GM19025 (cell line): ENCODE measurements around the gene KCNK18.
"Not testable (repeated sequence)": the region's sequence is repeated elsewhere in the genome, so short reads cannot be mapped to it uniquely, and the experiment has no call there.

Source experiments
- ATAC-seq: cut with Tn5 transposase; IDR thresholded peaks from one replicate; pipeline ENCODE4 v1.9.1; 2021; ENCODE audit warnings: mild to moderate bottlenecking, low read depth, moderate library complexity; ENCODE audit not compliant: unreplicated experiment

Gene KCNK18

GRCh38 chr10:117169480-117169879, 27.8 kb upstream of the KCNK18 start:
- ATAC-seq = no peak

GRCh38 chr10:117170244-117170643, 27.0 kb upstream of the KCNK18 start:
- no peak for ATAC-seq

DNA sequence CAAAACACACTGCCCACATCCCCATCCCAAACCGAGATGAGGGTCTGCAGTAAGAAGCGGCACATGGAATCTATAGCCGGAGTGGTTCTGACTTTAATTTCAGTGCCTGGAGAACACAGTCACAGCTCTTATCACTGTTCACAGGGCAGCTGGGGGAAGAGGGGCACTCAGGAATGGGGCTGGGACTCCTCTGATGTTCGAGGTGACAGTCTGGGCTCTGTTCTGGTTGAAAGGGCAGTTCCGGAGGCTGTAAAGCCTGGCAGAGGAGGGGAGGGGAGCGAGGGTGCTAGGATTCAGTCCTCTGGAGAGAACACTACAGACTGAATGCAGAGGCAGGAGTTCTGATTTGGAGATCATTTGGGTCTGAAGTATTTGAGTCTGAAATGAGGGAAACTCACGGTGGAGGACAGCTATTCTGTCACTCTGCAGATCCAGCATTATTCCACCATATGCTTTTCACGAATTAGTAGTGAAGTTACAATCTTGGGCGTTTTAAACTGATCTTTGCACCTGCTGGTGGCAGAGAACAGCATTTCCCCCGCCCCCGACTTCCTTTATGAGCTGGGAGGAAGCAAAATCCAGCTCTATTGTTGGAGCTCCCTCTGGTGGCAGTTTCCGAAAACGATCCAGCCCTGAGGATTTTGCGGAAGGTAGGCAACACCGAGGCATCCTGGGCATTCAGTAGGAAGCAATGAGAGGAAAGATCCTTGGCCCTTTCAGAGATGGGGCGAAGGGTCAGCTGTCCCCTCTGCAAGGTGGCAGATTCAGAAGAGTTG, 22.7 kb upstream of the KCNK18 start:
- ATAC-seq = peak; percentile 76

GRCh38 chr10:117175215-117175900, 21.9 kb upstream of the KCNK18 start:
- peak; percentile 28 for ATAC-seq

DNA sequence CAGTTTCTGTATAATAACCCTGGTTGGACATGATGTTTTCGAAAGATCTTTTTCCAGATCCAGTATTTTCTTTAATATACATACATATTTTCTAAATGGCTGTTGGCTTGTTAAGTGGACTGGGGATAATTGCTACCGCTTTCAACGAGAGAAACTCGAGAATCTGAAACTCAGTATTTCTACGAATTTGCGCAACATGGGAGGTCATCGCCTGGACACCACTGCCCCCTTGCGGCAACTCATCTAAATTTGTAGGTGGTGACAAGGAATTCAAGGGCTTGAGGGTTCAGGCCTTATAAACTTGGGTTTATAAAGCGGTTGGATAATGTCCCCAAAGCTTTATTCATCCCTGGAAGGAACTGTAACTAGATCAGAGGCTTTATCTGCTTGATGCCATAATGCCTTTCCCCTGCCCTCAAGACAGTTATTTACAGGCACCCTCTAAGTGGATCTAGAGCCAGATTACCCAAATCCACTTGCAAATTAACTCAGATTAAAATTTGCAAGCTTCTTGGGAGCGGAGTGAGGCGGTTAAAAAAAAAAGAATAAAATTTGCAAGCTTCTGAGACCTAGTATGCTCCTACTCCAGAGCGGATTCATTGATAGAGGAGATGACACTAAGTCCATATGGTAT, 21.3 kb upstream of the KCNK18 start:
- peak; percentile 44 for ATAC-seq

GRCh38 chr10:117178190-117178589, 19.1 kb upstream of the KCNK18 start:
- no peak for ATAC-seq

DNA sequence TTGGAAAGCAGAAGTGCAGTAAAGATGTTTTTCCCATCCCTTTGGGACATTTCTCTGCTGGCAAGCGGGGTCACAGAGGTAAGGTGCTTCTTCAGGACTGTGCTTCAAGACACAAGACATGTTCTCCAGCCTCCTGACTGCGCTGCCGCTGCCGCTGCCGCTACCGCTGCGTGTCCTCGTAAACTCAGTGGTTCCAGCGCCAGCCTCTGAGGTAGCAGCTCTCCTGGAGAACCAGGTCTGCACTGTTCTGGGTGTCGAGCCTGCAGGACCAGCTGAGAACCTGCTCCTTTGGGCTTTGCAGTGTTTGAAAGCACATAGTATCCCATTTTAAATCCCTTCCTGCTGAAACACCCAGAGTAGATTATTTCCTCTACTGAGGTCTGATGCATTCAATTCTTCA, 13.0 kb upstream of the KCNK18 start:
- ATAC-seq = no peak

- no peak for ATAC-seq
Observed at GRCh38 chr10:117184821-117185220, 12.5 kb upstream of the KCNK18 start.

- not testable (repeated sequence) for ATAC-seq
Observed at GRCh38 chr10:117185817-117186216, 11.5 kb upstream of the KCNK18 start.

DNA sequence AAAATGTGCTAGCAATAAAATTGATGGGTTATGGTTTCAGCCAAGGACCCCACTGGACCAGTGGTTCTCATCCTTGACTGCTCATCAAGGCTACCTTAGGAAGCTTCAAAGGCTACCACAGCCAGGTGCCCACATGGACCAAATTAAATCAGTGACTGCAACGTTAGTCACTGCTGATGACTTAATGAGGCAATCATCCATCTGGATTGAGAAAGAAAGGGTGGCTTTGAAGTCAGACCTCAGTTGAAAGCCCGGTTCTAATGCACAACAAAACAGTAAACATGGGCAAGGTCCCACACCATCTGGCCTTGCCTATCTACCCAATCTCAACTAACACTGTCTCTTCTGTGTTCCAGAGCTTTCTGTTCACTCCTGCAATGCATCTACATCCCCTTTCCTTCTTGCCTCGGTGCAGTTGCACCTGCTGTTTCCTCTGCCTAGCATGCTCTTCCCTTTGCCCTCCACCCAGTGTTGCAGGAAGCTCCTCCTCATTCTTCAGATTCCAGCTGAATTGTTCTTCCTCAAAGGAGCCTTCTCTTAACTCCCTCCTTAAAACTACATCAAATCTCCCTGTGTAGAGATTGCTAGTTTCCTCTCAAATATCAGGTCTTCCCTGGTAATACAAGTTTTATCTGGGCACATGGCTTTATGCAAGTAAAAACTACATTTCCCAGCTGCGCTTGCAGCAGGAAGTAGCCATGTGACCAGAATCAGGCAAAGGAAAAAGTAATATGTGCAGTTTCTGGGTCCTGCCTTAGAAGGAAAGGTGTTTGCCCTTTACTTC, 10.3 kb upstream of the KCNK18 start:
- no peak for ATAC-seq

GRCh38 chr10:117188371-117188770, 8.9 kb upstream of the KCNK18 start:
- no peak for ATAC-seq

DNA sequence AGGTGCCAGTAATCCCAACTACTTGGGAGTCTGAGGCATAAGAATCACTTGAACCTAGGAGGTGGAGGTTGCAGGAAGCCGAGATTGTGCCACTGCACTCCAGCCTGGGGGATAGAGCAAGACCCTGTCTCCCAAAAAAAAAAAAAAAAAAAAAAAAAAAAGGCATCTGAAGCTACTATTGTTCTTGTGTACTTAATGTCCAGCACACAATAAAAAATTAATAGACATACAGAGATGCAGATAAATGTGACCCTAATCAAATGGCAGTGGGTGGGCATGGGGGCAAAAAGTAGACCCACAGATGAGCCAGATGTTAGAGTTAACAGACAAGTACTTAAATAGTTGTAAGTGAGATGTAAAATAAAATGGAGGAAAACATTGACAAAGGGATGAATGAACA, 7.7 kb upstream of the KCNK18 start:
- no peak for ATAC-seq

DNA sequence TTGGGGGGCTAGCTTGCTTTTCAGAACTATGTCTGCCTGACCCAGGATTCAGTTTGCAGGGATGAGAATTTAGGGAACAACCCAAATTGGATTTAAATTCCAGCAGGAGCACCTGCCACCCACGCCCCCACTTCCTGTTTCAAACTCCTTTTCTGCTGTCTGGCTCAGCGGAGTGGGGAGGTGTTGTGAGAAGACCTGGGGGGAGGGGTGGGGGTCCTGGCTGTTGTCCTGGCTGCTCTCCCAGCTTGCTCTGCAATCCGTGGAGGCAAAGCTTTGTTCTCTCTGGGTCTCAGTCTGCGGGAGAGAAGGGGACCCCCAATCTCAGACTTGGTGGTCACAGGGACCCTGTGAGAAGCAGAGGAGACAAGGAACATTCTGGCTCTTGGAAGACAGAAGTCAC, 799 bp downstream of the KCNK18 start:
- ATAC-seq = no peak

DNA sequence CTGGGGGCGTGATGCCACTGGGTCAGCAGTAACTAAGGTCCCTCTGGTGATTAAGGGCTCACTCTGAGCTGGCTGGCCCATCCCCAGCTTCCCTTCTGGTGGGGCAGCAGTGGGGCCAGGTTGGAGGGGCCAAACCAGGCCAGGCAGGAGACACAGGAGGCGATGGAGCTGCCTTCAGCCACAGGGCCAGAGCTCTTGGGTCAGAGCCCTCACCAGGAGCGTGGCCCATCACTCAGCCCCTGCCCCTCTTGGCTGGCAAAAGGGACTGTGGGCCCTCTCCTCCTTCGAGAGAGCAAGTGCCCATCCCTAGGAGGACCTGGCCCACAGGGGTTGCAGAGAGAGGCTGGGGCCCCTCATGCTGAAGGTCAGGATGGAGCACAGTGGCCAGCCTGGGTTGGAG, 4.5 kb downstream of the KCNK18 start:
- ATAC-seq = no peak

- ATAC-seq = no peak
Observed at GRCh38 chr10:117204316-117204715, 7.0 kb downstream of the KCNK18 start.

DNA sequence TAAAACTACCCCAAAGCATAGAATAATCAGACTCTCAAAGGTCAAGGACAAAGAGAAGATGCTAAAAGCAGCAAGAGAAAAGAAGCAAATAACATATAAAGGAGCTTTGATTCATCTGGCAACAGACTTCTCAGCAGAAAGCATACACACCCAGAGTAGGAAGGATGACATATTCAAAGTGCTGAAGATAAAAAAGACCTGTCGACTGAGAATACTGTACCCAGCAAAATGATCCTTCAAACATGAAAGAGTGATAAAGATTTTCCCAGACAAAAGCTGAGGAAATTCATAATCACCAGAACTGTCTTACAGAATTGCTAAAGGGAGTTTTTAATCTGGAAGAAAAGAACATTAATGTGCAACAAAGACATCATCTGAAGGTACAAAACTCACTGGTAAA, 14.9 kb downstream of the KCNK18 start:
- no peak for ATAC-seq

DNA sequence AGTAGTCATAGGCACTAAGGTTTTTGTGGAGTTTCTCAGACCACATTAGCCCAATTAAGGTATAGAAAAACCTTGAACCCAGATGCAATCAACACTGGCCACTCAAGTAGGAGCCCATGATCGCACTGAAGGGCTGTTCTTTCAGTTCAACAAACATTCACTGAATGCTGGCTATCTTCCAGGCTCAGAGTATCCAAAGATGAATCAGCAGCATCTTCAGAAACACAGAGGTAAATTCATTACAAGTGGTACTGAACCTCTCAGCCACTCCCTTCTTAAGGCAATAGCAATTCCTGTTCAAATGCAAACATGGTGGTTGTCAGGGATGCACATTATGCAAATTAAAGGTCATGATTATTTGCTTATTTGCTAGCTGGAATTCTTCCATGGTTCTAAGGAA, 17.1 kb downstream of the KCNK18 start:
- ATAC-seq = no peak

DNA sequence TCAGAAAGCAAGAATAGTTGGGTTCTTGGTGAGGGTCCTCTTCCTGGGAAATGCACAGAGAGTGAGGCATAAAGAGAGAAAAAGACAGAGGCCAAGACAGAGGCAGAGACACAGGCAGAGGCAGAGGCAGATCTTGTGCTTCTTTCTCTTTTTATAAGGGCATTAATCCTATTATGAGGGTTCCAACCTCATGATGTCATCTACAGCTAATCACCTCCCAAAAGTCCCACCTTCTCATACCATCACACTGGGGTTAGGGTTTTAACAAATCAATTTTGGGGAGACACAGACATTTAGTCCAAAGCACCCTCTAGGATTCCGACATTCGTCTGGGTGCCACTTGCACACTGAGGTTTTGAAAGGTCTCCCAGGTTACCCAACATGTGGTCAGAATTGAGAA, 17.8 kb downstream of the KCNK18 start:
- no peak for ATAC-seq

DNA sequence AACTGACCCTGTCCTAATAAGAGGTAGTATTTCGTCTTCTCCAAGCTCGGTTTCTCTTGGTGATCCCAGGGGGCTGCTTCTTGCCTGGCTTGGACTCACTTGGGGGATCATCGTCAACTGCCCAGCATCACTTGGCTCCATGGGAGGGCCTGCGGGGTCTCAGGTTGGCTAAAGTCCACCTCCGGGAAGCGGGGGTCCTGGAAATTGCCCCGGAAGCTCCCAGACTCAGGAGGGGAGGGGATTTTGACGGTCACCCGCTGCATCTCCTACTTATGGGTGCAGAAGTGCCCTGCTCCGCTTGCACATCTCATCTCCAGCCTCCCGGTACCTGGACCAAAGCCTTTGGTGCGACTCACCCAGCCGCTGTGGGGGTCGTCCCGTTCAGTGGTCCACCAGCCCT, 18.7 kb downstream of the KCNK18 start:
- ATAC-seq = no peak

- peak; percentile 79 for ATAC-seq
Observed at GRCh38 chr10:117216611-117217195, 19.4 kb downstream of the KCNK18 start.
